Loucy (cell line): ENCODE measurements around the gene MOGAT1.

ENCODE experiments used
- H2AFZ ChIP-seq: fragments of 200-600 bp; sonication (generic); 2 replicates; pipeline ENCODE4 v1.6.0; 2016; ENCODE audit warnings: antibody characterized with exemption, mild to moderate bottlenecking, low read length, moderate library complexity
- H3F3A ChIP-seq: fragments of 200-600 bp; 2 replicates; pipeline ENCODE4 v1.6.0; 2016; ENCODE audit warnings: antibody characterized with exemption, low read depth, mild to moderate bottlenecking
- H3K27me3 ChIP-seq: fragments of 200-600 bp; sonication (generic); 2 replicates; pipeline ENCODE4 v1.6.1; 2014; ENCODE audit warnings: low read length, mild to moderate bottlenecking; ENCODE audit not compliant: insufficient read depth, poor library complexity, severe bottlenecking
- H3K36me3 ChIP-seq: fragments of 200-600 bp; sonication (generic); 2 replicates; pipeline ENCODE4 v1.6.1; 2016; ENCODE audit warnings: low read length; ENCODE audit not compliant: insufficient read depth
- H3K4me1 ChIP-seq: fragments of 200-600 bp; sonication (generic); 2 replicates; pipeline ENCODE4 v1.5.1; 2014; ENCODE audit warnings: low read length, mild to moderate bottlenecking; ENCODE audit not compliant: insufficient read depth, poor library complexity, severe bottlenecking
- H3K4me2 ChIP-seq: fragments of 200-600 bp; sonication (generic); 2 replicates; pipeline ENCODE4 v1.6.0; 2014; ENCODE audit warnings: antibody characterized with exemption, low read length, low read depth, mild to moderate bottlenecking; ENCODE audit not compliant: poor library complexity, severe bottlenecking
- H3K4me3 ChIP-seq: fragments of 200-600 bp; sonication (generic); 2 replicates; pipeline ENCODE4 v1.5.1; 2014; ENCODE audit warnings: low read length, mild to moderate bottlenecking, mixed read lengths; ENCODE audit not compliant: poor library complexity, severe bottlenecking
- H3K79me2 ChIP-seq: fragments of 200-600 bp; sonication (generic); 2 replicates; pipeline ENCODE4 v1.6.1; 2014; ENCODE audit warnings: low read length; ENCODE audit not compliant: insufficient read depth
- H3K9ac ChIP-seq: fragments of 200-600 bp; sonication (generic); 2 replicates; pipeline ENCODE4 v1.6.0; 2014; ENCODE audit warnings: mild to moderate bottlenecking, low read depth, low read length, moderate library complexity; ENCODE audit not compliant: poor library complexity, severe bottlenecking
- H3K9me2 ChIP-seq: fragments of 200-600 bp; sonication (generic); replicated peaks from 2 replicates; pipeline ENCODE4 v1.6.1; 2016; ENCODE audit warnings: low read depth, low read length, mixed read lengths
- H3K9me3 ChIP-seq: fragments of 200-600 bp; sonication (generic); 2 replicates; pipeline ENCODE4 v1.6.1; 2014; ENCODE audit warnings: mild to moderate bottlenecking, antibody characterized with exemption, low read length, low read depth; ENCODE audit not compliant: insufficient read depth
- H4K20me1 ChIP-seq: fragments of 200-600 bp; sonication (generic); 2 replicates; pipeline ENCODE4 v1.6.0; 2014; ENCODE audit warnings: antibody characterized with exemption, low read length, mild to moderate bottlenecking; ENCODE audit not compliant: insufficient read depth, poor library complexity, severe bottlenecking
- EZH2phosphoT487 ChIP-seq: fragments of 200-600 bp; IDR thresholded peaks from 2 replicates; pipeline ENCODE4 v1.6.1; 2018; ENCODE audit warnings: antibody characterized with exemption, mild to moderate bottlenecking, moderate library complexity, borderline replicate concordance
- TF ChIP-seq, protein P1 (sequence below): fragments of 200-600 bp; sonication (generic); conservative IDR thresholded peaks from 2 replicates; pipeline ENCODE4 v1.5.1; 2014; ENCODE audit warnings: mild to moderate bottlenecking, antibody characterized with exemption, low read length

MOGAT1 gene

DNA sequence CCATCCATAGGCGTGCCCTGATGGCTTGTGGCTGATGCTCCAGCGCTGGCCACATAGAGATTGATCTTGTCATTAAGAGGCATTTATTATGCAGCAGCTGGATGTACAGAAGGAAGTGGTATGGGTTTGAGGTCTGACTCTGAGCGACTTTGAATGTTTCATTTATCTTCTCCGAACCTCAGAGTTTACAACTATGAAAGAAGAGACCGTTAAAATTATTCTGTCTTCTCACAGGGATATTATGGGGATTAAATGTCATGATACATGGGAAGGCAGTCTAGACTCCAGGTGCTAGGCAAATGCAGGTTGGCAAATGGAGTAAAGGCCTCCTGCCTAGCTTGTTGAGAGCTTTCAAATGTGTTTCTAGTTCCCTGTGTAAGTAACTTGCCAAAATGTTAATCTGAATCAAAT, 30.3 kb downstream of the MOGAT1 start:
- TF ChIP-seq, protein P1, sequence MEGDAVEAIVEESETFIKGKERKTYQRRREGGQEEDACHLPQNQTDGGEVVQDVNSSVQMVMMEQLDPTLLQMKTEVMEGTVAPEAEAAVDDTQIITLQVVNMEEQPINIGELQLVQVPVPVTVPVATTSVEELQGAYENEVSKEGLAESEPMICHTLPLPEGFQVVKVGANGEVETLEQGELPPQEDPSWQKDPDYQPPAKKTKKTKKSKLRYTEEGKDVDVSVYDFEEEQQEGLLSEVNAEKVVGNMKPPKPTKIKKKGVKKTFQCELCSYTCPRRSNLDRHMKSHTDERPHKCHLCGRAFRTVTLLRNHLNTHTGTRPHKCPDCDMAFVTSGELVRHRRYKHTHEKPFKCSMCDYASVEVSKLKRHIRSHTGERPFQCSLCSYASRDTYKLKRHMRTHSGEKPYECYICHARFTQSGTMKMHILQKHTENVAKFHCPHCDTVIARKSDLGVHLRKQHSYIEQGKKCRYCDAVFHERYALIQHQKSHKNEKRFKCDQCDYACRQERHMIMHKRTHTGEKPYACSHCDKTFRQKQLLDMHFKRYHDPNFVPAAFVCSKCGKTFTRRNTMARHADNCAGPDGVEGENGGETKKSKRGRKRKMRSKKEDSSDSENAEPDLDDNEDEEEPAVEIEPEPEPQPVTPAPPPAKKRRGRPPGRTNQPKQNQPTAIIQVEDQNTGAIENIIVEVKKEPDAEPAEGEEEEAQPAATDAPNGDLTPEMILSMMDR, result no peak
- TF ChIP-seq EZH2phosphoT487, result no peak
- Histone ChIP-seq H3K4me2 (peak overlapping the region; percentile 53), H3F3A (no peaks in the 10 kb centered on the region), H4K20me1 (no peaks in the 10 kb centered on the region), H2AFZ (no peak overlapping the region), H3K36me3 (no peaks in the 10 kb centered on the region), H3K9me3 (no peaks in the 10 kb centered on the region), H3K79me2 (no peaks in the 10 kb centered on the region), H3K4me3 (peak overlapping the region; percentile 28), H3K9ac (no peak overlapping the region), H3K9me2 (no peaks in the 10 kb centered on the region), H3K27me3 (no peaks in the 10 kb centered on the region), H3K4me1 (peaks cover 18% of the 10 kb centered on the region)

DNA sequence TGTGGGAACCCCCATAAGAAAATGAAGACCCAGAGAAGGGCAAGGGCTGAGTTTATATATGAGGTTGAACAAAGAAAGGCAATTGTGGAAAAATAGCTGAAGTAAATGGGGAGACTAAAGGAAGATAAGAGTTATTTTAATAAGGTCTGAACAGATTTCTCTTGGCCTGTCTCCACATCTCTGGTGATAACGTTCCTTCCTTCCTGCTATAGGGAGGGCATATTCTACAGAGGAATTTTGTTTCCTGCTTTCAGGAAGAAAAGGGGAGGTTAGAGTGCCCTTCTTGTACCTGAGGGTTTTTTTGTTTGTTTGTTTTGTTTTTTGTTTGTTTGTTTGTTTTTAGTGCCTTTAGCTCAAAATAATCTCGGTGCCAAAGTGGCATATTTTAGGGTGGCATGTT, 31.6 kb downstream of the MOGAT1 start:
- H3K4me1 ChIP-seq, result peaks cover 18% of the 10 kb centered on the region
- H3K9me2 ChIP-seq, result no peaks in the 10 kb centered on the region
- H3K4me2 ChIP-seq, result no peak overlapping the region
- no peaks in the 10 kb centered on the region for H4K20me1 ChIP-seq
- H3K9ac ChIP-seq, result no peak overlapping the region
- H3F3A ChIP-seq, result no peaks in the 10 kb centered on the region
- H3K36me3 ChIP-seq, result no peaks in the 10 kb centered on the region
- H3K9me3 ChIP-seq, result no peaks in the 10 kb centered on the region
- H3K27me3 ChIP-seq, result no peaks in the 10 kb centered on the region
- H3K79me2 ChIP-seq, result no peaks in the 10 kb centered on the region
- H2AFZ ChIP-seq, result no peak overlapping the region
- no peak overlapping the region for H3K4me3 ChIP-seq
- TF ChIP-seq, protein P1, result no peak
- TF ChIP-seq EZH2phosphoT487, result no peak

DNA sequence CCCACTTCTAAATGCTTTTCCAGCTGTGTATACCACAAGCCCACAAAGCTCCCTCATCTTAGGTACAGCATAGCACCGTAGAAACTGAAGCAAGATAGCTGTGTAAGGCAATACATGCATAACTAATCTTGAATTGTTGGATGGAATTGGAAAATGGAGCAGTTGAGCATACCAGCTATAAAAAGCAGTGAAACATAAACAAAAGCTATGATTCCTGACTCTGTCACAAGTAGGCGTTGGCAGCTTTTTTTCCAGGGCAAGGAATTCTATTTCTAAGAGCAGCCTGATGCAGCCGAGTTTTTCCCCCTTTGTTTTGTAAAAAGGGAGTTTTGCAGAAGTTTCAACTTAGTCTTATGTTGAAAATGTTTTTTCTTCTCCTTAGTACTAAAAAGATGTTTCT, 32.4 kb downstream of the MOGAT1 start:
- Histone ChIP-seq H3F3A (no peaks in the 10 kb centered on the region), H3K4me3 (no peak overlapping the region), H3K79me2 (no peaks in the 10 kb centered on the region), H3K9me2 (no peaks in the 10 kb centered on the region), H3K4me1 (peaks cover 18% of the 10 kb centered on the region), H3K27me3 (no peaks in the 10 kb centered on the region), H3K36me3 (no peaks in the 10 kb centered on the region), H2AFZ (no peak overlapping the region), H4K20me1 (no peaks in the 10 kb centered on the region), H3K4me2 (no peak overlapping the region), H3K9me3 (no peaks in the 10 kb centered on the region), H3K9ac (no peak overlapping the region)
- TF ChIP-seq EZH2phosphoT487, result no peak
- TF ChIP-seq, protein P1, result no peak
